Lower leg skin (tissue), 4 donors: ENCODE measurements around the gene NTM. TPM values are rescaled to one million over a fixed set of nuclear protein-coding genes. Genes with fewer than 3 reads are reported as not detected.
A peak's percentile ranks its signal among the peaks of the same experiment; 100 is the strongest.

Experiments used
- DNase-seq, 2 donors: peaks; one replicate each; pipeline ENCODE4 v3.0.0-alpha.2; 2019; ENCODE audit warnings: low spot score in 2 of 2
- H3K4me3 ChIP-seq: fragments of 200-600 bp; sonication (generic); 2 replicates; pipeline ENCODE4 v1.5.1; 2017; ENCODE audit warnings: mild to moderate bottlenecking, low read depth; ENCODE audit not compliant: poor library complexity, severe bottlenecking
- CTCF ChIP-seq, 3 donors: fragments of 450-650 bp; IDR thresholded peaks; one replicate each; pipeline ENCODE4 v1.5.1; 2016; ENCODE audit warnings: antibody characterized with exemption in 3 of 3, mild to moderate bottlenecking in 3 of 3, moderate library complexity in 2 of 3
- POLR2A ChIP-seq, 2 donors: fragments of 450-650 bp; IDR thresholded peaks; one replicate each; pipeline ENCODE4 v1.6.1; 2016 to 2017; ENCODE audit warnings: antibody characterized with exemption in 2 of 2, mild to moderate bottlenecking in 1 of 2, moderate library complexity in 1 of 2
- WGBS, 2 donors: methylation state at CpG; one replicate each; pipeline ENCODE4 v1.1.5; 2018; 5-methylcytosine and 5-hydroxymethylcytosine counted together
- intact Hi-C: fragments of 100-400 bp; cut with DNase I; formaldehyde crosslinking; loops from one replicate; pipeline ENCODE4 v1.15.0; 2023; ENCODE audit warnings: low total_unique reads
- total RNA-seq, 4 donors: library from RNA; depleted of rRNA; stranded (reverse); fragments of >200 nt; gene quantifications; one replicate each; pipeline ENCODE4 v1.1.0, GENCODE V29; 2016

NTM gene
- total RNA-seq, 4 donors from 2014 or later: 2.8 to 5.7 (median 4.9) TPM

DNA sequence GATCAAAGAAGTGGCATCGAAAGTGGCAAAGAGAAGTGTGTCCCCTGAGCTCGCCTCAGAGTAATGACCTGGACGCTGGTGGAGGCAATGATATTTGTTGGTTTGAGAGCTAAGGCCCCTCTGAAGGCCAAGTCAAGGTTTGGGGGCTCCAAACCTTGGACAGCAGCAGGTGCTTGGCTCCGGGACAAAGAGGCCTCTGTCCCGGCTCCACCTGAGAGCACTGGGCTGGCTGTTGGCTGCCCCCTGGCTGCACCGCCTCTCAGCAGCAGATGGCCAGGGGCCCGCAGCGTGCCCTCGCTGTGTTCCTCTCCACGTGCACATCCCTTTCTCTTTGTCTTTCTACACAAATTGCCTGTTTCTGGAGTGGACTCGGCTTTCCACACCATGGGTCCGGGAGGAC is 301.3 kb downstream of the NTM start:
- H3K4me3 ChIP-seq: no peak overlapping the region
- DNase-seq: no peak
- TF ChIP-seq POLR2A (IDR thresholded peaks at IDR 0.05): no peak
- TF ChIP-seq CTCF (IDR thresholded peaks at IDR 0.05): no peak
- WGBS, 2 donors: 85 to 87% methylated on average over 12 of the region's 12 CpGs
- intact Hi-C loops: loop anchor here (10.0 kb wide), 1 partner anchor 607 kb away; no protein-coding TSS in a partner anchor

GRCh38 chr11:131672191-131672590 is 301.8 kb downstream of the NTM start:
- H3K4me3 ChIP-seq: no peak overlapping the region
- no peak for DNase-seq
- intact Hi-C loops: loop anchor here (10.0 kb wide), 1 partner anchor 607 kb away; no protein-coding TSS in a partner anchor
- TF ChIP-seq CTCF (IDR thresholded peaks at IDR 0.05): no peak
- TF ChIP-seq POLR2A (IDR thresholded peaks at IDR 0.05): no peak
- WGBS, 2 donors: 87 to 88% methylated on average over 13 to 15 of the region's 15 CpGs

DNA sequence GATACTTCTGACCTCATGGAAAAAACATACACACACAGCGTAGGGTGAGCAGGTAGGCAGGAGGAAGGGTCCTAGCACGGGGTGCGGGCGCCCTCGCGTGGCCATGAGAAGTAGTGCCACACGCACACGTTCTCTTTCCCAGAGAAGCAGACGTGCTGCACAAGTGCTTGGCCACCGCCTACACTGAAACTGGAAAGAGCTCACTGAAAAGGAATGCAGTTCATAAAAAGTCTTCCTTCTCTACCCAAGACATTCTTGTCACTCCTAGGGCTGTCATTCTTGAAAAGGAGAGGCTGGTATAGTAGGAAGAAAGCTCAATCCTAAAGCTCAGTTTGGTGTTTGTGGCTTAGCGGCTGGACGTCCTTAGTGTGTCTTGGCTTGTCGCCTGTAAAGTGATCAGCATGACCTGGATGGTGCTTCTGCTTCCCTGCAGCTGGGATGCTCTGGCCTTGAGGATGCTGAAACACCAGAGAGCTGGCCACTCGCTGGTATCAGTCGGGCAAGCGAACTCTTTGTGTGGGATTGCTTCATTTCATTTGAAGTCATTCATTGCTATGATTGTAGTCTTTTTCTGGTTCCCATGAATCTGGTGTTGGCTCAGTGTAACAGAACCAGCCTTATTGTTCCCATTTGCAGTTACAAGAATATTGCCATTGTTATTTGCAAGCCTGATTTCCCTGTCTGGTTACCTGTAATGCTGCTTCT is 303.8 kb downstream of the NTM start:
- TF ChIP-seq POLR2A (IDR thresholded peaks at IDR 0.05) (no peak), CTCF (IDR thresholded peaks at IDR 0.05) (peak in 1 of 3 donors; percentile 56)
- no peak overlapping the region for H3K4me3 ChIP-seq
- intact Hi-C loops: loop anchor here (10.0 kb wide), 1 partner anchor 609 kb away; no protein-coding TSS in a partner anchor
- peak; percentile 51 to 92 for DNase-seq
- 23 to 30% methylated on average over 16 of the region's 16 CpGs for WGBS, 2 donors

- no peak for DNase-seq
- WGBS, 2 donors: 58 to 59% methylated on average over 11 of the region's 11 CpGs
- no peak overlapping the region for H3K4me3 ChIP-seq
- no peak for TF ChIP-seq POLR2A (IDR thresholded peaks at IDR 0.05)
- no peak for TF ChIP-seq CTCF (IDR thresholded peaks at IDR 0.05)
- intact Hi-C loops: loop anchor here (10.0 kb wide), 1 partner anchor 611 kb away; no protein-coding TSS in a partner anchor
Observed at GRCh38 chr11:131675121-131675888, 304.9 kb downstream of the NTM start.

- intact Hi-C loops: loop anchor here (10.0 kb wide), 1 partner anchor 613 kb away; no protein-coding TSS in a partner anchor
- no peak for TF ChIP-seq POLR2A (IDR thresholded peaks at IDR 0.05)
- no peak for TF ChIP-seq CTCF (IDR thresholded peaks at IDR 0.05)
- no peak for DNase-seq
Observed at GRCh38 chr11:131677828-131678470, 307.5 kb downstream of the NTM start.

More at GRCh38 chr11:131677828-131678470, 307.5 kb downstream of the NTM start:
- WGBS, 2 donors: 46 to 78% methylated on average over 4 of the region's 4 CpGs
- H3K4me3 ChIP-seq: no peak overlapping the region
